Activated CD4-positive, alpha-beta T cell treated with anti-CD3 and anti-CD28 coated beads, Interleukin-2, Interleukin-6, amounts not matched to agents 100 ng/mL and 50 ng/mL, durations not matched to agents 16 hours and 8 hours (primary cell): ENCODE measurements around the gene TBX2.
"Not testable (repeated sequence)": the region's sequence is repeated elsewhere in the genome, so short reads cannot be mapped to it uniquely, and the experiment has no call there.

Experiments
- DNase-seq: peaks from one replicate; pipeline ENCODE4 v3.0.0-alpha.2; 2020

The TBX2 gene

GRCh38 chr17:61399131-61400065, at the start of gene TBX2:
TBX2 (plus strand) TSS chr17:61399843; CDS start chr17:61400177, 334 bp downstream.
- DNase-seq, result no peak

GRCh38 chr17:61351745-61352407, 47.8 kb upstream of the TBX2 start:
- DNase-seq, result no peak

GRCh38 chr17:61352408-61352770, 47.3 kb upstream of the TBX2 start:
- DNase-seq, result no peak

- DNase-seq, result no peak
These were observed 46.7 kb upstream of the TBX2 start for GRCh38 chr17:61352781-61353491.

GRCh38 chr17:61353615-61354014, 46.0 kb upstream of the TBX2 start:
- DNase-seq, result no peak

GRCh38 chr17:61354895-61355874, 44.5 kb upstream of the TBX2 start:
- DNase-seq, result no peak

GRCh38 chr17:61357061-61357460, 42.6 kb upstream of the TBX2 start:
- DNase-seq, result not testable (repeated sequence)

- DNase-seq, result not testable (repeated sequence)
These were observed 40.1 kb upstream of the TBX2 start for GRCh38 chr17:61359513-61359912.

GRCh38 chr17:61360318-61360943, 39.2 kb upstream of the TBX2 start:
- DNase-seq, result no peak

GRCh38 chr17:61361084-61361483, 38.6 kb upstream of the TBX2 start:
- no peak for DNase-seq

- DNase-seq, result no peak
These were observed 37.2 kb upstream of the TBX2 start for GRCh38 chr17:61362396-61362795.

- no peak for DNase-seq
These were observed 36.6 kb upstream of the TBX2 start for GRCh38 chr17:61362852-61363600.

- DNase-seq, result no peak
These were observed 35.8 kb upstream of the TBX2 start for GRCh38 chr17:61363601-61364462.

GRCh38 chr17:61364463-61364846, 35.2 kb upstream of the TBX2 start:
- no peak for DNase-seq

GRCh38 chr17:61366076-61366714, 33.4 kb upstream of the TBX2 start:
- no peak for DNase-seq

GRCh38 chr17:61366715-61367413, 32.8 kb upstream of the TBX2 start:
- no peak for DNase-seq

GRCh38 chr17:61368049-61368831, 31.4 kb upstream of the TBX2 start:
- no peak for DNase-seq

- DNase-seq, result no peak
These were observed 30.7 kb upstream of the TBX2 start for GRCh38 chr17:61368832-61369450.
